HepG2 (cell line): ENCODE data around the gene MT1A. TPM values are rescaled to one million over a fixed set of nuclear protein-coding genes. Genes with fewer than 3 reads are reported as not detected.

Experiments used
- ATAC-seq: fragments of 200-7000 bp; cut with Tn5 transposase; 3 replicates; pipeline ENCODE4 v1.9.1; 2020; ENCODE audit warnings: mild to moderate bottlenecking, moderate library complexity
- BruUV-seq: library from RNA; stranded (reverse); fragments of 400-500 nt; replicated peaks from 2 replicates; lab custom pipeline; 2021; lab: Mats Ljungman, UMichigan
- CTCF ChIA-PET: fragments of 300-600 bp; formaldehyde crosslinking; extraction: SDS; loops from one replicate; lab custom pipeline; 2021; ENCODE audit warnings: low total read pairs, inconsistent platforms, low intra/inter-chr PET ratio; lab: Yijun Ruan, JAX
- POLR2A ChIA-PET: fragments of 350-600 bp; sonication (Branson Sonifier 250); formaldehyde crosslinking; loops from one replicate; lab custom pipeline; 2020; ENCODE audit warnings: antibody characterized with exemption, inconsistent platforms; lab: Yijun Ruan, JAX
- DNase-seq: peaks from one replicate; pipeline ENCODE4 v3.0.0-alpha.2; 2015; ENCODE audit warnings: low spot score
- FAIRE-seq: peaks from 3 replicates; lab custom pipeline; 2011; peaks lifted over from hg19 to GRCh38; lab: Jason Lieb, UNC
- H2AFZ ChIP-seq: one replicate; pipeline ENCODE4 v1.6.1; 2011; ENCODE audit warnings: low read length, inconsistent platforms
- H3K27ac ChIP-seq: fragments of 300-600 bp; 3 replicates; pipeline ENCODE4 v1.8.0; 2011; ENCODE audit warnings: mixed run types, mild to moderate bottlenecking, mixed read lengths, low read length, inconsistent platforms; ENCODE audit not compliant: insufficient read depth; ENCODE audit errors: extremely low read length
- H3K27me3 ChIP-seq, 2 experiments: fragments of 200-600 bp in 1 of 2; 2 replicates in 1 of 2; 3 replicates in 1 of 2; pipeline versions ENCODE4 v1.6.0 to v1.8.0; 2011; ENCODE audit warnings: low read length in 2 of 2, mild to moderate bottlenecking in 2 of 2, moderate library complexity in 2 of 2, inconsistent platforms in 1 of 2; ENCODE audit not compliant: insufficient read depth in 2 of 2, control insufficient read depth in 1 of 2
- H3K36me3 ChIP-seq, 2 experiments: fragments of 200-600 bp in 1 of 2; replicated peaks in 1 of 2; 2 replicates in 1 of 2; 3 replicates in 1 of 2; pipeline versions ENCODE4 v1.5.1 to v1.8.0; 2011; ENCODE audit warnings: low read length in 2 of 2, inconsistent platforms in 1 of 2; ENCODE audit not compliant: insufficient read depth in 2 of 2, control insufficient read depth in 1 of 2
- H3K4me1 ChIP-seq: 2 replicates; pipeline ENCODE4 v1.5.1; 2012; ENCODE audit warnings: low read length, inconsistent platforms; ENCODE audit not compliant: insufficient read depth
- H3K4me2 ChIP-seq: 2 replicates; pipeline ENCODE4 v1.6.0; 2011; ENCODE audit warnings: low read depth, low read length, inconsistent platforms
- H3K4me3 ChIP-seq, 3 experiments: fragments of 200-600 bp in 1 of 3; sonication (generic), shearing (Covaris generic) in 1 of 3; replicated peaks in 1 of 3; 2 replicates each; pipeline ENCODE4 v1.5.1; 2011 to 2016; ENCODE audit warnings: low read length in 3 of 3, inconsistent platforms in 2 of 3, low read depth in 2 of 3, mild to moderate bottlenecking in 2 of 3, control low read depth in 1 of 3, mixed read lengths in 1 of 3; ENCODE audit not compliant: insufficient read depth in 1 of 3
- H3K79me2 ChIP-seq: one replicate; pipeline ENCODE4 v1.6.1; 2011; ENCODE audit warnings: low read length, inconsistent platforms; ENCODE audit not compliant: insufficient read depth
- H3K9ac ChIP-seq: 2 replicates; pipeline ENCODE4 v1.6.0; 2011; ENCODE audit warnings: mild to moderate bottlenecking, low read depth, low read length, inconsistent platforms; ENCODE audit not compliant: insufficient read depth
- H3K9me3 ChIP-seq: 2 replicates; pipeline ENCODE4 v1.5.1; 2012; ENCODE audit warnings: mild to moderate bottlenecking, low read length
- H4K20me1 ChIP-seq: 2 replicates; pipeline ENCODE4 v1.6.0; 2011; ENCODE audit warnings: inconsistent platforms, mild to moderate bottlenecking, low read length, moderate library complexity; ENCODE audit not compliant: insufficient read depth
- ADNP ChIP-seq: sonication (generic); formaldehyde crosslinking; IDR thresholded peaks from 2 replicates; pipeline ENCODE4 v1.4.0; 2020; ENCODE audit warnings: missing genetic modification reagents
- KAT2B ChIP-seq: fragments of 150-350 bp; IDR thresholded peaks from 2 replicates; pipeline ENCODE4 v1.6.1; 2014; ENCODE audit warnings: low read depth, low read length, borderline replicate concordance
- KAT7 ChIP-seq: IDR thresholded peaks from 2 replicates; pipeline ENCODE4 v1.6.1; 2018; ENCODE audit warnings: borderline replicate concordance, missing compliant biosample characterization
- MTF1 ChIP-seq: sonication (generic); formaldehyde crosslinking; IDR thresholded peaks from 2 replicates; pipeline ENCODE4 v1.5.0; 2020; ENCODE audit warnings: missing genetic modification reagents
- NCOA2 ChIP-seq: sonication (generic); formaldehyde crosslinking; IDR thresholded peaks from 2 replicates; pipeline ENCODE4 v1.8.0; 2022; ENCODE audit warnings: inconsistent platforms
- PHB2 ChIP-seq: fragments of 450-650 bp; IDR thresholded peaks from 2 replicates; pipeline ENCODE4 v1.6.1; 2018; ENCODE audit not compliant: partially characterized antibody
- PHF8 ChIP-seq: sonication (generic); formaldehyde crosslinking; IDR thresholded peaks from 2 replicates; pipeline ENCODE4 v1.5.0; 2020; ENCODE audit warnings: missing genetic modification reagents
- RARA ChIP-seq: IDR thresholded peaks from 2 replicates; pipeline ENCODE4 v1.6.1; 2016; ENCODE audit warnings: missing genetic modification reagents, missing compliant biosample characterization
- SRSF1 ChIP-seq: fragments of 200-400 bp; formaldehyde crosslinking; optimal IDR thresholded peaks from 2 replicates; pipeline ENCODE3; 2017; ENCODE audit warnings: mild to moderate bottlenecking, low read depth, low read length, moderate library complexity
- SRSF9 ChIP-seq: fragments of 200-400 bp; formaldehyde crosslinking; IDR thresholded peaks from 2 replicates; pipeline ENCODE4 v1.6.1; 2018; ENCODE audit warnings: borderline replicate concordance, mild to moderate bottlenecking, low read depth, low read length; ENCODE audit not compliant: insufficient read depth, poor library complexity, severe bottlenecking
- ZNF431 ChIP-seq: sonication (generic); formaldehyde crosslinking; IDR thresholded peaks from 2 replicates; pipeline ENCODE4 v1.9.0; 2022; ENCODE audit warnings: missing genetic modification reagents, low read depth, mild to moderate bottlenecking, borderline replicate concordance
- ZNF530 ChIP-seq: sonication (generic); formaldehyde crosslinking; IDR thresholded peaks from 2 replicates; pipeline ENCODE4 v1.5.0; 2020; ENCODE audit warnings: low read depth, mild to moderate bottlenecking, missing genetic modification reagents
- ZNF605 ChIP-seq: sonication (generic); formaldehyde crosslinking; IDR thresholded peaks from 2 replicates; pipeline ENCODE4 v1.8.0; 2022; ENCODE audit warnings: mild to moderate bottlenecking, missing genetic modification reagents
- ZNF7 ChIP-seq: IDR thresholded peaks from 2 replicates; pipeline ENCODE4 v1.6.1; 2016; ENCODE audit warnings: missing biosample characterization, missing genetic modification reagents
- ZNF749 ChIP-seq: sonication (generic); formaldehyde crosslinking; IDR thresholded peaks from 2 replicates; pipeline ENCODE4 v1.8.0; 2022; ENCODE audit warnings: mild to moderate bottlenecking, missing genetic modification reagents, moderate library complexity, borderline replicate concordance
- ZSCAN9 ChIP-seq: IDR thresholded peaks from 2 replicates; pipeline ENCODE4 v1.6.1; 2016; ENCODE audit warnings: borderline replicate concordance
- WGBS: methylation state at CpG from one replicate; pipeline ENCODE4 v1.1.6; 2017; ENCODE audit warnings: low lambda C conversion rate; 5-methylcytosine and 5-hydroxymethylcytosine counted together
- in situ Hi-C: cut with HindIII; loops from 2 replicates; pipeline ENCODE4 v1.10.0; 2017; ENCODE audit warnings: low pct_unique_long_range_greater_than_20kb; ENCODE audit not compliant: extremely low pct_ligation_motif_present
- intact Hi-C: fragments of 100-400 bp; cut with micrococcal nuclease; formaldehyde crosslinking; loops from one replicate; pipeline ENCODE4 v1.10.0; 2022; ENCODE audit not compliant: unreplicated experiment
- polyA plus RNA-seq, 8 experiments: library from polyadenylated mRNA; depleted of rRNA in 3 of 8; stranded (reverse) in 7 of 8; unstranded in 1 of 8; fragments of >200 nt; fragmentation: Illumina TruSeq in 4 of 8; extraction: Trizol in 4 of 8; gene quantifications; 2 replicates each; pipeline versions ENCODE4 v1.2.1 to v1.2.3, GENCODE V29; 2011 to 2016; ENCODE audit warnings: low read depth in 4 of 8, missing spikeins in 1 of 8, mixed read lengths in 1 of 8; ENCODE audit not compliant: insufficient read depth in 1 of 8
- total RNA-seq, 5 experiments: library from RNA; depleted of rRNA; stranded (reverse); fragments of >200 nt; fragmentation: Illumina TruSeq; extraction: Trizol; gene quantifications; 2 replicates each; pipeline ENCODE4 v1.2.3, GENCODE V29; 2016; ENCODE audit warnings: low read depth in 1 of 5
- TF ChIP-seq, protein P1 (sequence below): sonication (generic); formaldehyde crosslinking; IDR thresholded peaks from 2 replicates; pipeline ENCODE4 v1.5.0; 2020; ENCODE audit warnings: mild to moderate bottlenecking, missing genetic modification reagents, moderate library complexity
- TF ChIP-seq, protein P2 (sequence below): IDR thresholded peaks from 2 replicates; pipeline ENCODE4 v1.6.1; 2012; ENCODE audit warnings: inconsistent platforms
- TF ChIP-seq, protein P3 (sequence below): sonication (generic); formaldehyde crosslinking; IDR thresholded peaks from 2 replicates; pipeline ENCODE4 v1.5.0; 2020; ENCODE audit warnings: mild to moderate bottlenecking, missing genetic modification reagents

MT1A gene
- total and polyA plus RNA-seq, 2 of the 13 experiments (the other 11 are each of a cell fraction or from before 2014, with no cell fraction given) = 8.3 to 10.4 TPM

GRCh38 chr16:56623637-56624036, 14.8 kb upstream of the MT1A start (continued):
- TF ChIP-seq, protein P1, sequence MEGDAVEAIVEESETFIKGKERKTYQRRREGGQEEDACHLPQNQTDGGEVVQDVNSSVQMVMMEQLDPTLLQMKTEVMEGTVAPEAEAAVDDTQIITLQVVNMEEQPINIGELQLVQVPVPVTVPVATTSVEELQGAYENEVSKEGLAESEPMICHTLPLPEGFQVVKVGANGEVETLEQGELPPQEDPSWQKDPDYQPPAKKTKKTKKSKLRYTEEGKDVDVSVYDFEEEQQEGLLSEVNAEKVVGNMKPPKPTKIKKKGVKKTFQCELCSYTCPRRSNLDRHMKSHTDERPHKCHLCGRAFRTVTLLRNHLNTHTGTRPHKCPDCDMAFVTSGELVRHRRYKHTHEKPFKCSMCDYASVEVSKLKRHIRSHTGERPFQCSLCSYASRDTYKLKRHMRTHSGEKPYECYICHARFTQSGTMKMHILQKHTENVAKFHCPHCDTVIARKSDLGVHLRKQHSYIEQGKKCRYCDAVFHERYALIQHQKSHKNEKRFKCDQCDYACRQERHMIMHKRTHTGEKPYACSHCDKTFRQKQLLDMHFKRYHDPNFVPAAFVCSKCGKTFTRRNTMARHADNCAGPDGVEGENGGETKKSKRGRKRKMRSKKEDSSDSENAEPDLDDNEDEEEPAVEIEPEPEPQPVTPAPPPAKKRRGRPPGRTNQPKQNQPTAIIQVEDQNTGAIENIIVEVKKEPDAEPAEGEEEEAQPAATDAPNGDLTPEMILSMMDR (CRISPR knock-in tag) = no peak
- TF ChIP-seq ADNP = no peak
- TF ChIP-seq, protein P2, sequence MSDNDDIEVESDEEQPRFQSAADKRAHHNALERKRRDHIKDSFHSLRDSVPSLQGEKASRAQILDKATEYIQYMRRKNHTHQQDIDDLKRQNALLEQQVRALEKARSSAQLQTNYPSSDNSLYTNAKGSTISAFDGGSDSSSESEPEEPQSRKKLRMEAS = no peak

GRCh38 chr16:56625140-56625942, 13.1 kb upstream of the MT1A start, which contains the start of gene MT1E:
Gene MT1E, plus strand, starts transcription at chr16:56625781. Its CDS starts 71 bp downstream, at chr16:56625852.
- Histone ChIP-seq H3K4me2 (peak within 1 kb of the TSS; percentile 97), H3K4me3 (peak within 1 kb of the TSS; percentile 63 to 88 (median 72)), H3K9ac (peak within 1 kb of the TSS; percentile 64), H3K36me3 (no peaks in the 10 kb centered on the region), H3K4me1 (peaks cover 60% of the 10 kb centered on the region), H3K27me3 (peaks cover 0 to 34% of the 10 kb centered on the region in 2 experiments; a peak in 3 of 5 replicates), H2AFZ (peak within 1 kb of the TSS; percentile 76), H3K27ac (no peak within 1 kb of the TSS), H3K79me2 (no peaks in the 10 kb centered on the region), H4K20me1 (no peaks in the 10 kb centered on the region), H3K9me3 (no peaks in the 10 kb centered on the region)
- peak; percentile 92 for ATAC-seq
- no peak for FAIRE-seq
- no TSS peak for BruUV-seq
- POLR2A ChIA-PET = interaction anchor here (0.9 to 4.8 kb wide), 9 partner anchors 11 to 58 kb away, joined by 3 to 83 read pairs (median 5); partner anchors contain the start of genes MT1F and MT2A
- CTCF ChIA-PET = no interaction called here
- DNase-seq = peak; percentile 63
- 7% methylated on average over 30 of the region's 62 CpGs for WGBS
- in situ Hi-C loops = no loop called here
- intact Hi-C loops = no loop called here
- TF ChIP-seq ZNF530 (CRISPR knock-in tag) = 0 out of 2 replicates have a peak, but pooled peaks have one; percentile 16
- 0 out of 2 replicates have a peak, but pooled peaks have one; percentile 5 for TF ChIP-seq RARA (CRISPR knock-in tag)
- 0 out of 2 replicates have a peak, but pooled peaks have one; percentile 60 for TF ChIP-seq ZNF431 (CRISPR knock-in tag)
- TF ChIP-seq ZSCAN9 = no peak; the same call in 1 of the 2 replicates
- peak; percentile 54; the same call in 1 of the 2 replicates for TF ChIP-seq KAT7 (CRISPR knock-in tag)
- TF ChIP-seq KAT2B = no peak
- peak; percentile 58 for TF ChIP-seq SRSF1
- no peak for TF ChIP-seq PHB2
- TF ChIP-seq, protein P3, sequence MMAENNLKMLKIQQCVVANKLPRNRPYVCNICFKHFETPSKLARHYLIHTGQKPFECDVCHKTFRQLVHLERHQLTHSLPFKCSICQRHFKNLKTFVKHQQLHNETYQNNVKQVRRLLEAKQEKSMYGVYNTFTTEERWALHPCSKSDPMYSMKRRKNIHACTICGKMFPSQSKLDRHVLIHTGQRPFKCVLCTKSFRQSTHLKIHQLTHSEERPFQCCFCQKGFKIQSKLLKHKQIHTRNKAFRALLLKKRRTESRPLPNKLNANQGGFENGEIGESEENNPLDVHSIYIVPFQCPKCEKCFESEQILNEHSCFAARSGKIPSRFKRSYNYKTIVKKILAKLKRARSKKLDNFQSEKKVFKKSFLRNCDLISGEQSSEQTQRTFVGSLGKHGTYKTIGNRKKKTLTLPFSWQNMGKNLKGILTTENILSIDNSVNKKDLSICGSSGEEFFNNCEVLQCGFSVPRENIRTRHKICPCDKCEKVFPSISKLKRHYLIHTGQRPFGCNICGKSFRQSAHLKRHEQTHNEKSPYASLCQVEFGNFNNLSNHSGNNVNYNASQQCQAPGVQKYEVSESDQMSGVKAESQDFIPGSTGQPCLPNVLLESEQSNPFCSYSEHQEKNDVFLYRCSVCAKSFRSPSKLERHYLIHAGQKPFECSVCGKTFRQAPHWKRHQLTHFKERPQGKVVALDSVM (CRISPR knock-in tag) = peak; percentile 44; the same call in 1 of the 2 replicates
- TF ChIP-seq MTF1 = peak; percentile 99
- peak; percentile 61; the same call in 1 of the 2 replicates for TF ChIP-seq ZNF605 (CRISPR knock-in tag)
- 0 out of 2 replicates have a peak, but pooled peaks have one; percentile 47 for TF ChIP-seq ZNF749 (CRISPR knock-in tag)
- TF ChIP-seq NCOA2 (CRISPR knock-in tag) = 0 out of 2 replicates have a peak, but pooled peaks have one; percentile 43
- peak; percentile 69; the same call in 1 of the 2 replicates for TF ChIP-seq ZNF7 (CRISPR knock-in tag)
- TF ChIP-seq PHF8 (CRISPR knock-in tag) = peak; percentile 64; the same call in 1 of the 2 replicates
- TF ChIP-seq SRSF9 = no peak
